Stimulated activated CD8-positive, alpha-beta memory T cell treated with anti-CD3 and anti-CD28 coated beads, Interleukin-2, amount 100 ng/mL, for 48 hours (primary cell): ENCODE data around the gene HINT3.
"Not testable (repeated sequence)": the region's sequence is repeated elsewhere in the genome, so short reads cannot be mapped to it uniquely, and the experiment has no call there.

ENCODE experiments used
- DNase-seq, 2 donors: peaks; one replicate each; pipeline ENCODE4 v3.0.0-alpha.2; 2020; ENCODE audit warnings: low read depth in 2 of 2

HINT3 gene

GRCh38 chr6:125961117-125961516 lies 4.5 kb downstream of the HINT3 start:
- no peak for DNase-seq

- no peak for DNase-seq
These were observed 6.4 kb downstream of the HINT3 start for GRCh38 chr6:125962900-125963497.

DNA sequence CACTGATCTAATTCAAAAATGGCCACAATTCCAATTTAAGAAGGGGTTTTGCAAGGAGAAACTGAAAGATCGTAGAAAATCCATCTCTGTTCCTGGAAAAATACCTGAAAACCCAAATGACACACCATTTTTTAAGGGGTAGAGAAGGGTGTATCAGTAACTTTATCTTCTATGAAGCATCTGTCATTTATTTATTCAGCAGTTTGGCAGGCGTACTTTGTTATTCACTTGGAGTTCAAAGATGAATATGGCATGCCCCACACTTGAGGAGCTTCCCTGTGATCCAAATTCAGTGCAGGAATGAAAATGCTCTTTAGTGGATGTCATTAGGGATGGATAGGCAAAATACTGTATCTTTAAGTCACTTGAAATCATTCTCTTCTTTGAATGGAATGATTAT lies 7.2 kb downstream of the HINT3 start:
- DNase-seq: no peak

DNA sequence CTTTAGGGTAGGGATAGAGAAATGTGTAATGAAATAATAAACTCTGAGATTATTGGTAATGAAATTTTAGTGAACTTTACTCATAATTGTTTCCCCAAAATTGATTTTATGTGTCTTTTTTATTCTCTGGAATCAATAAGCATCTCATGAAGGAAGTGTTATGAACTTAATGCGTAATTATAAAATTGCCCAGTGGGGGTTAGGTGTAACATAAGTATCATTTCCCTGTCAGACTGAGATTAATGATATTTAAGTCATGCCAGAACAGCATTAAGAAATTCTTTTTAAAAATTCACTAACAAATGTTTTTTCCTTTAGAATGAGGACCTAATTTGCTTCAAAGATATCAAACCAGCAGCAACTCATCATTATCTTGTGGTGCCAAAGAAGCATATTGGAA lies 10.0 kb downstream of the HINT3 start:
- DNase-seq: no peak

DNA sequence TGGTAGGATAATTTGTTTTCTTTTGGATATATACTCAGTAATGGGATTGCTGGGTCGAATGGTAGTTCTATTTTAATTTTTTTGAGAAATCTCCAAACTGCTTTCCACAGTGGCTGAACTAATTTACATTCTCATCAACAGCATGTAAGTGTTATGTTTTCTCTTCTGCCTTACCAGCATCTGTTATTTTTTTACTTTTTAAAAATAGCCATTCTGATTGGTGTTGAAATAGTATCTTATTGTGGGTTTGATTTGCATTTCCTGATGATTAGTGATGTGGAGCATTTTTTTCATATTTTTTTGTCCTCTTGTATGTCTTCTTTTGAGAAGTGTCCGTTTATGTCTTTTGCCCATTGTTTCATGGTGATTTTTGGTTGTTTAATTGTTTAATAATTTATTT lies 11.9 kb downstream of the HINT3 start:
- no peak for DNase-seq

DNA sequence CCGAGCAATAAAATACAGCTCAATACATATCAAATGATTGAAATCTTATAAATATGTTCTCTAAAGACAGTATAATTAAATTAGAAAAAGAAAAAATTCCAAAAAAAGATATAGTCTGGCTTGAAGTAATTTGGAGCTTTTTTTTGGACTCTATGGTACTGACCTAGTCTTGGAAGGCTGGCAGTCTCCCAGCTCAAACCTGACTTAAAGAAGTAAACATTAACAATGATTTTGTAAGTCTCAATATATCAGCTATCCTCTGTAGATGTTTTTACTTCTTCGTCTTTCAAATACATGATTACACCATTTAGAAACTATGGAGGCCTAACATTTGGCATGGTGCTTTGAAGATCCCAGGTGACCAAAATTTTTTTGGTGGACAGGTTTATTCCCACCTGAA lies 14.2 kb downstream of the HINT3 start:
- DNase-seq: no peak

GRCh38 chr6:125972478-125972877 lies 15.9 kb downstream of the HINT3 start:
- DNase-seq: not testable (repeated sequence)

DNA sequence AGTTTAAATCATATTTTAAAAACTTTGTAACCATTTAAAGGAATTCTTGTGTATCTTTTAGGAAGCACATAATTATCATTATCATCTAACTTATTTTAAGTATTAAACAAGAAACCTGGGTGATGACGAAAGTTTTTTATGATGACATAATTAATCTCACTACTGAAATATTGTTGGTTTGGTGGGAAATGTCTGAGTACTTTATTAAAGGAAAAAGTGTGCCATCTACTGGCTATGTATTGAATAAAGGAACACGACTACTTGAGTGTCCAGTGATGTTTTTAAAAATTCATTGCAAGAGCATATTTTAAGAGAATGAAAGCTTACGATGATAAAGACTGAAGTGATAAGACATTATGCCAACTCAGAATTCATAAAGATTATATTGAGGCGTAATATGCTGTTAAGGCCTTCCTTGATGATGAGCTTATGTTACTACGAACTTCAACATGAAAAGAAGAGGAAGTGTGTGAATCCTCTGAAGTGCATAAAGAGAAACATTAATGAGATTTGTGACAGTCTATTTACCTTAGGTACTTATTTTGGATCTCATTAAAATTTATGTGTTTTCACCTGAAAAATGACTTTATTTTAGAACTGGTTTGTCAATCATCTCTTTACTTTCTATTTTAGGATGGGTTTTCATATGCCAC lies 17.8 kb downstream of the HINT3 start:
- no peak for DNase-seq

DNA sequence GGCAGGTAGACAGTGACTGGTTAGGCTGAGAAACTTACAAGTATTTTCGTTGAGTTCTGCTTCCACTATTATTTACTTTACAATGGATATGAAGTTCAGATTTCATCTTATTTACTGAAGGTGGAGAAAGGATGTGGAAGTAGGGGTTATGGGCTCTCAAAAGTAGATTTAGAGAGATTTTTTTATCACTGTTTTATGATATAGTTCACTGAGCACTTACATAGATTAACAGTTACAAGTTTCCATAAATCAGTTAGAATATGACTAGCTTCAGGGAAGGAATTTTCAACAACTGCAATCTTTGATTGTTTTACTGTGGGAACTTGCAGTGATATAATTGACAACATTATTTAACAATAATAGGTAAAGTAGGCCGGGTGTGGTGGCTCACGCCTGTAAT lies 22.5 kb downstream of the HINT3 start:
- DNase-seq: no peak

GRCh38 chr6:125981571-125982185 lies 25.1 kb downstream of the HINT3 start:
- no peak for DNase-seq

- no peak for DNase-seq
These were observed 26.8 kb downstream of the HINT3 start for GRCh38 chr6:125983246-125983945.

- DNase-seq: no peak
These were observed 27.7 kb downstream of the HINT3 start for GRCh38 chr6:125984311-125984710.

DNA sequence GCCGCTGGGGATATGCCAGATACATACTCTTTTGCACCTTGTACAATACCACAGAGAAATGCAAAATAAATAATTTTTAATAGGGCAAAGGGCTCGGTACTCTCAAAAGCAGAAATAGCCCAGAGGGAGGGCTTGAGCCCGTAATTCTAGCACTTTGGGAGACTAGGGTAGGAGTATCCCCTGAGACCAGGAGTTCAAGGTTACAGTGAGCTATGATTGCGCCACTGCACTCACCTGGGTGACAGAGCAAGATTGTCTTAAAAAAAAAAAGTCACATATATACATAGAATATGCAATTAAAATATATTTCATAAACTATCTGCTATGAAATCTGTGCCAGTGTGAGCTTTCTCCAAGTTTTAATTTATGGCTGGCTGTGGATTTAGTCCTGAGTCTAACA lies 29.0 kb downstream of the HINT3 start:
- DNase-seq: no peak

GRCh38 chr6:125985979-125986300 lies 29.4 kb downstream of the HINT3 start:
- DNase-seq: no peak

- peak; percentile 69 to 73 for DNase-seq
These were observed 29.9 kb downstream of the HINT3 start, which contains the start of gene TRMT11 for GRCh38 chr6:125986301-125987025. TRMT11 (plus strand) TSS chr6:125986540; CDS start chr6:125986551, 11 bp downstream.

GRCh38 chr6:125987026-125987617 lies 30.6 kb downstream of the HINT3 start:
- no peak for DNase-seq

DNA sequence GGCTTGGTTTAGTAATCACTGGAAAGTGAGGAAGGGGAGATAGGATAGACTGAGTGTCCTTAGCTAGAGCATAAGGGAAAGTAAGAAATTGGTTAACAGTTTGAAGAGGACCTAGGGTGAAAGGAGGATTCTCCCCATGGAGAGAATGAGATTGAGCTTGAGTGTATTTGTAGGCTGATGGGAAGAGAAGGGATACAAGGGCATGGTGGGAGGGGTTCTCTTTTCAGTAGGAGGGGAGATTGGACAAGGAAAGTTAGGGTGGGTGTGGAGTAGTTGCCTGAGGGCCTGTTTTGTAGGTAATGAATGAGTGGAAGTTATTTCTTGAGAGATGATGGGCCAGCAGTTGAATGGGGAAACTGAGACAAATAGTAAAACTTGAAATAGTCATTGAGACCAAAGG lies 31.7 kb downstream of the HINT3 start:
- DNase-seq: no peak

GRCh38 chr6:125989631-125990030 lies 33.1 kb downstream of the HINT3 start:
- DNase-seq: no peak

DNA sequence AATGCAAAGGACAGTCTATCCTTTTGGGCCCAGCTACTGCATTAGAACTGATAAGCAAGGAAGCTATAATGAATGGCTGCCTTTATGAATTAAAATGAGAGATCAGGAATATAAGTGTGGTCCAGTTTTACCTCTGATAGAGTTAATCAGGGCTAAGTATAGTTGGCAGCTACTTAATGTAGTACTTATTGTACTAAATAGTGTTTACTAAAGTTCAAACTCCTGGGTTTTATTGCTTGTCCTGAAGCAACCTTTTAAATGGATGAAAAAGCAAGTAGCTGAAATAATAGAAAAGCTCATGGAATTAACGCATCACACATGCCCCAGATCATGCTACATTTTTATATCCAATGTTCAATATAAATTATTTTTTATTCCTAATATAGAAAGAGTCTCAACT lies 35.1 kb downstream of the HINT3 start:
- no peak for DNase-seq

DNA sequence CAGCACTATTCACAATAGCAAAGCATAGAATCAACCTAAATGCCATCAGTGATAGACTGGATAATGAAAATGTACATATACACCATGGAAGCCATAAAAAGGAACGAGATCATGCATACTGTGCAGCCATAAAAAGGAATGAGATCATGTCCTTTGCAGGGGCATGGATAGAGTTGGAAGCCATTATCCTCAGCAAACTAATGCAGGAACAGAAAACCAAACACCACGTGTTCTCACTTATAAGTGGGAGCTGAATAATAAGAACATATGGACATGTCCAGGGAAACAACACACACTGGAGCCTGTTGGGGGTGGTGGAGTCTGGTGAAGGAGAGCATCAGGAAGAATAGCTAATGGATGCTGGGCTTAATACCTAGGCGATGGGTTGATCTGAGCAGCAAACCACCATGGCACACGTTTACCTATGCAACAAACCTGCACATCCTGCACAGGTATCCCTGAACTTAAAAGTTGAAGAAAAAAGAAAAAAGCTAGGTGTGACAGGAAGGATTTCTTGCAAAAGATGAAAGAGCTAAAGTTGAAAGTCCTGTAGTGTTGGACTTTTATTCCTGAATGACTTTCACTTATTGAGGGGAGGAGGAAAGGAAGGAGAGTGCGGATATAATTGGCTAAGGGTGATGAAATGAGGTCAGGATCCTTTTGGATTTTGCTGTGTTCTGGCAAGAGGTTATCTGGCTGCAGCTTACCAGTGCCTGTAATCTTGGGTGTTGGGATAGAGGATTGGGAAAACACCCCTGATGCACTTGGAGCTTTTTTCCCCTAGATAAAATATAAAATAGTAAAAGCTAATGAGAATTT lies 38.3 kb downstream of the HINT3 start:
- no peak for DNase-seq
